Measurements from ENCODE around the gene TULP1. TPM values are rescaled to one million over a fixed set of nuclear protein-coding genes. Genes with fewer than 3 reads are reported as not detected.
A peak's percentile ranks its signal among the peaks of the same experiment; 100 is the strongest.

The TULP1 gene
- total and polyA plus RNA-seq, 2 of the 13 experiments (the other 11 are each of a cell fraction or from before 2014, with no cell fraction given), result not detected

DNA sequence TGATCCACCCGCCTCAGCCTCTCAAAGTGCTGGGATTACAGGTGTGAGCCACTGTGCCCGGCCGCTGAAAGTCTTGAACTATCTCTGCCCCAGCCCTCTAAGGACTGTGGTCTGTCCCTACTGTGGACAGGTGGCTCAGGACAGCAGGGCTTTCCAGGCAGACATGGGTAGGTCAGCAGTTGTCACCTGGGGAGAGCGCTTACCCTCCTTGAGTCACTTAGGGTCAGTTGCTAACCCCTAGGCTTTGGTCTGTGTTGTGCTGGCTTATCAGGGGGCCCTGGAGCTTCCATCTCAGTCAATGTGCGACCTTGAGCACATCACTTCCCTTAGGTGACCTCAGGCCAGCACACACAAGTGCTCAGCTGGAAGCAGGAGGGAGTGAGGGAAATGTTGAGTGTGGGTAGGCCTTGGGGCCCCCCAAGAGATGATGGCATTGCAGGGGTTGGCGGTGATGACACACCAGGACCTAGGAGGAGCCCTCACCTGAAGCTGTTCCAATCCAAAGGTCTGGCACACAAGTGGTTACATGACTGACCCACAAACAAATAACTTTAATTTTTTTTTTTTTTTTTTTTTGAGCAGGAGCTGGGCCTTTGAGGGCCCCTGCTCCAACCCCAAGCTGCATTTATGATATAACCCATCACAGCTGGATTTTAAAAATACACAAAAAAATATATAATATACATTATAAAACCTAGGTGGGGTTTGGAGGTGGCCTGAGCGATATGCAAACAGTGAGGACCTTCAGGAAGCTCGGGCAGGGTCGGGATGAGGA, 39.4 kb downstream of the TULP1 start (continued):
- TF ChIP-seq ZNF792 (CRISPR knock-in tag; IDR thresholded peaks at IDR 0.05), result 0 out of 2 replicates have a peak, but pooled peaks have one; percentile 9
- TF ChIP-seq ZFYVE20 (CRISPR knock-in tag; IDR thresholded peaks at IDR 0.05; ENCODE audit: borderline replicate concordance, low read depth), result no peak
- no peak for TF ChIP-seq HHEX (CRISPR knock-in tag; IDR thresholded peaks at IDR 0.05)
- no peak for TF ChIP-seq SP1 (IDR thresholded peaks at IDR 0.05)
- TF ChIP-seq SP1 (CRISPR knock-in tag; IDR thresholded peaks at IDR 0.05), result no peak
- TF ChIP-seq, protein P1, sequence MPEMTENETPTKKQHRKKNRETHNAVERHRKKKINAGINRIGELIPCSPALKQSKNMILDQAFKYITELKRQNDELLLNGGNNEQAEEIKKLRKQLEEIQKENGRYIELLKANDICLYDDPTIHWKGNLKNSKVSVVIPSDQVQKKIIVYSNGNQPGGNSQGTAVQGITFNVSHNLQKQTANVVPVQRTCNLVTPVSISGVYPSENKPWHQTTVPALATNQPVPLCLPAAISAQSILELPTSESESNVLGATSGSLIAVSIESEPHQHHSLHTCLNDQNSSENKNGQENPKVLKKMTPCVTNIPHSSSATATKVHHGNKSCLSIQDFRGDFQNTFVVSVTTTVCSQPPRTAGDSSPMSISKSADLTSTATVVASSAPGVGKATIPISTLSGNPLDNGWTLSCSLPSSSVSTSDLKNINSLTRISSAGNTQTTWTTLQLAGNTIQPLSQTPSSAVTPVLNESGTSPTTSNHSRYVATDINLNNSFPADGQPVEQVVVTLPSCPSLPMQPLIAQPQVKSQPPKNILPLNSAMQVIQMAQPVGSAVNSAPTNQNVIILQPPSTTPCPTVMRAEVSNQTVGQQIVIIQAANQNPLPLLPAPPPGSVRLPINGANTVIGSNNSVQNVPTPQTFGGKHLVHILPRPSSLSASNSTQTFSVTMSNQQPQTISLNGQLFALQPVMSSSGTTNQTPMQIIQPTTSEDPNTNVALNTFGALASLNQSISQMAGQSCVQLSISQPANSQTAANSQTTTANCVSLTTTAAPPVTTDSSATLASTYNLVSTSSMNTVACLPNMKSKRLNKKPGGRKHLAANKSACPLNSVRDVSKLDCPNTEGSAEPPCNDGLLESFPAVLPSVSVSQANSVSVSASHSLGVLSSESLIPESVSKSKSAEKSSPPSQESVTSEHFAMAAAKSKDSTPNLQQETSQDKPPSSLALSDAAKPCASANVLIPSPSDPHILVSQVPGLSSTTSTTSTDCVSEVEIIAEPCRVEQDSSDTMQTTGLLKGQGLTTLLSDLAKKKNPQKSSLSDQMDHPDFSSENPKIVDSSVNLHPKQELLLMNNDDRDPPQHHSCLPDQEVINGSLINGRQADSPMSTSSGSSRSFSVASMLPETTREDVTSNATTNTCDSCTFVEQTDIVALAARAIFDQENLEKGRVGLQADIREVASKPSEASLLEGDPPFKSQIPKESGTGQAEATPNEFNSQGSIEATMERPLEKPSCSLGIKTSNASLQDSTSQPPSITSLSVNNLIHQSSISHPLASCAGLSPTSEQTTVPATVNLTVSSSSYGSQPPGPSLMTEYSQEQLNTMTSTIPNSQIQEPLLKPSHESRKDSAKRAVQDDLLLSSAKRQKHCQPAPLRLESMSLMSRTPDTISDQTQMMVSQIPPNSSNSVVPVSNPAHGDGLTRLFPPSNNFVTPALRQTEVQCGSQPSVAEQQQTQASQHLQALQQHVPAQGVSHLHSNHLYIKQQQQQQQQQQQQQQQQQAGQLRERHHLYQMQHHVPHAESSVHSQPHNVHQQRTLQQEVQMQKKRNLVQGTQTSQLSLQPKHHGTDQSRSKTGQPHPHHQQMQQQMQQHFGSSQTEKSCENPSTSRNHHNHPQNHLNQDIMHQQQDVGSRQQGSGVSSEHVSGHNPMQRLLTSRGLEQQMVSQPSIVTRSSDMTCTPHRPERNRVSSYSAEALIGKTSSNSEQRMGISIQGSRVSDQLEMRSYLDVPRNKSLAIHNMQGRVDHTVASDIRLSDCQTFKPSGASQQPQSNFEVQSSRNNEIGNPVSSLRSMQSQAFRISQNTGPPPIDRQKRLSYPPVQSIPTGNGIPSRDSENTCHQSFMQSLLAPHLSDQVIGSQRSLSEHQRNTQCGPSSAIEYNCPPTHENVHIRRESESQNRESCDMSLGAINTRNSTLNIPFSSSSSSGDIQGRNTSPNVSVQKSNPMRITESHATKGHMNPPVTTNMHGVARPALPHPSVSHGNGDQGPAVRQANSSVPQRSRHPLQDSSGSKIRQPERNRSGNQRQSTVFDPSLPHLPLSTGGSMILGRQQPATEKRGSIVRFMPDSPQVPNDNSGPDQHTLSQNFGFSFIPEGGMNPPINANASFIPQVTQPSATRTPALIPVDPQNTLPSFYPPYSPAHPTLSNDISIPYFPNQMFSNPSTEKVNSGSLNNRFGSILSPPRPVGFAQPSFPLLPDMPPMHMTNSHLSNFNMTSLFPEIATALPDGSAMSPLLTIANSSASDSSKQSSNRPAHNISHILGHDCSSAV (CRISPR knock-in tag; IDR thresholded peaks at IDR 0.05; ENCODE audit: borderline replicate concordance), result no peak
- TF ChIP-seq SYNCRIP (IDR thresholded peaks at IDR 0.05; ENCODE audit: insufficient read depth, low read depth, low read length), result no peak
- no peak for TF ChIP-seq ZFP37 (CRISPR knock-in tag; IDR thresholded peaks at IDR 0.05; ENCODE audit: borderline replicate concordance)
- TF ChIP-seq NPAS2 (CRISPR knock-in tag; IDR thresholded peaks at IDR 0.05; ENCODE audit: borderline replicate concordance), result no peak
- TF ChIP-seq JDP2 (CRISPR knock-in tag; IDR thresholded peaks at IDR 0.05; ENCODE audit: borderline replicate concordance), result no peak
- TF ChIP-seq ZNF296 (CRISPR knock-in tag; conservative IDR thresholded peaks at IDR 0.05), result no peak
- no peak for TF ChIP-seq ZNF709 (CRISPR knock-in tag; IDR thresholded peaks at IDR 0.05)
- no peak for TF ChIP-seq LCORL (IDR thresholded peaks at IDR 0.05)
- no peak for TF ChIP-seq LCORL (CRISPR knock-in tag; IDR thresholded peaks at IDR 0.05)
- 0 out of 2 replicates have a peak, but pooled peaks have one; percentile 12 for TF ChIP-seq HDAC1 (CRISPR knock-in tag; IDR thresholded peaks at IDR 0.05)
- no peak for TF ChIP-seq ZNF747 (CRISPR knock-in tag; IDR thresholded peaks at IDR 0.05; ENCODE audit: borderline replicate concordance)
- TF ChIP-seq ELF3 (CRISPR knock-in tag; IDR thresholded peaks at IDR 0.05), result no peak
- no peak for TF ChIP-seq KLF16 (CRISPR knock-in tag; IDR thresholded peaks at IDR 0.05)
- TF ChIP-seq DNMT1 (CRISPR knock-in tag; IDR thresholded peaks at IDR 0.05), result no peak
- TF ChIP-seq, protein P2, sequence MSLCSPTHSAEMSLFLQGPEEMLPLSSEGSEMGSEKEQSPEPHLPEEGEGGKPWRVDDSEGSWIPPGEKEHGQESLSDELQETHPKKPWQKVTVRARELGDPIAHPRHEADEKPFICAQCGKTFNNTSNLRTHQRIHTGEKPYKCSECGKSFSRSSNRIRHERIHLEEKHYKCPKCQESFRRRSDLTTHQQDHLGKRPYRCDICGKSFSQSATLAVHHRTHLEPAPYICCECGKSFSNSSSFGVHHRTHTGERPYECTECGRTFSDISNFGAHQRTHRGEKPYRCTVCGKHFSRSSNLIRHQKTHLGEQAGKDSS (CRISPR knock-in tag; IDR thresholded peaks at IDR 0.05; ENCODE audit: borderline replicate concordance, low read depth), result no peak
- TF ChIP-seq ZSCAN30 (CRISPR knock-in tag; IDR thresholded peaks at IDR 0.05), result no peak
- TF ChIP-seq ZNF180 (CRISPR knock-in tag; IDR thresholded peaks at IDR 0.05; ENCODE audit: borderline replicate concordance, low read depth), result no peak
